Upper lobe of left lung (tissue), 6 donors: ENCODE data around the gene PPIE. TPM values are rescaled to one million over a fixed set of nuclear protein-coding genes. Genes with fewer than 3 reads are reported as not detected.

Experiments
- ATAC-seq, 2 donors: fragments of 200-7000 bp; cut with Tn5 transposase; one replicate each; pipeline ENCODE4 v1.9.1; 2022; ENCODE audit warnings: mild to moderate bottlenecking in 2 of 2, moderate library complexity in 2 of 2; ENCODE audit not compliant: low FRiP score in 2 of 2
- DNase-seq, 2 donors: peaks; one replicate each; pipeline ENCODE4 v3.0.0-alpha.2; 2019 to 2020
- H3K27ac ChIP-seq, 4 donors: fragments of 200-600 bp; sonication (generic); one replicate each; pipeline ENCODE4 v1.5.1; 2016 to 2019
- H3K27me3 ChIP-seq, 4 donors: fragments of 200-600 bp; sonication (generic); one replicate each; pipeline ENCODE4 v1.5.1; 2017 to 2019
- H3K36me3 ChIP-seq, 4 donors: fragments of 200-600 bp; sonication (generic); one replicate each; pipeline ENCODE4 v1.5.1; 2016 to 2019
- H3K4me1 ChIP-seq, 4 donors: fragments of 200-600 bp; sonication (generic); one replicate each; pipeline ENCODE4 v1.5.1; 2018 to 2019
- H3K4me3 ChIP-seq, 4 donors: fragments of 200-600 bp; sonication (generic); one replicate each; pipeline ENCODE4 v1.5.1; 2017 to 2019; ENCODE audit warnings: mild to moderate bottlenecking in 2 of 4, moderate library complexity in 1 of 4
- H3K9me3 ChIP-seq, 4 donors: fragments of 200-600 bp; sonication (generic); one replicate each; pipeline ENCODE4 v1.5.1; 2018 to 2019
- CTCF ChIP-seq, 6 experiments: fragments of 450-650 bp in 4 of 6; fragments of 200-600 bp in 2 of 6; sonication (generic) in 2 of 6; IDR thresholded peaks; one replicate each; pipeline ENCODE4 v1.5.1; 2016 to 2019; ENCODE audit warnings: antibody characterized with exemption in 6 of 6
- EP300 ChIP-seq, 4 donors: sonication (generic); formaldehyde crosslinking; IDR thresholded peaks; one replicate each; pipeline ENCODE4 v1.5.1; 2017; ENCODE audit warnings: antibody characterized with exemption in 4 of 4, control low read depth in 2 of 4
- POLR2A ChIP-seq, 4 donors: fragments of 450-650 bp; IDR thresholded peaks; one replicate each; pipeline ENCODE4 v1.5.1; 2016 to 2017; ENCODE audit warnings: antibody characterized with exemption in 4 of 4, mild to moderate bottlenecking in 2 of 4
- POLR2AphosphoS5 ChIP-seq, 2 donors: sonication (generic); formaldehyde crosslinking; IDR thresholded peaks; one replicate each; pipeline ENCODE4 v1.5.1; 2017; ENCODE audit warnings: antibody characterized with exemption in 2 of 2
- WGBS, 2 donors: methylation state at CpG; one replicate each; pipeline ENCODE4 v1.1.5; 2017 to 2018; 5-methylcytosine and 5-hydroxymethylcytosine counted together
- total RNA-seq, 6 donors: library from RNA; depleted of rRNA in 4 of 6; stranded (reverse); fragments of >200 nt in 4 of 6; gene quantifications; one replicate each; pipeline versions ENCODE4 v1.1.0 to v1.2.1, GENCODE V29; 2016 to 2021
- donor health status: DM: no; HTN: no; CAD: no; lungs with moderate emphysema.
- donor health status: DM: no; HTN: yes; CAD: no; lungs with severe emphysema.

The PPIE gene
- total RNA-seq, 6 donors from 2014 or later: 23.6 to 54.5 (median 36.1) TPM

- 20 to 51% methylated on average over 8 to 12 of the region's 12 CpGs for WGBS, 2 donors
- Histone ChIP-seq H3K27me3 (no peaks in the 10 kb centered on the region), H3K9me3 (no peaks in the 10 kb centered on the region), H3K27ac (peak overlapping the region in 2 of 4 donors; percentile 35 to 64), H3K4me3 (peak overlapping the region in 3 of 4 donors; percentile 10 to 20 (median 13)), H3K36me3 (no peaks in the 10 kb centered on the region), H3K4me1 (peaks cover 6 to 14% (median 9%) of the 10 kb centered on the region in 4 donors)
- ATAC-seq (peak; percentile 58), DNase-seq (peak in 1 of 2 donors; percentile 47)
- TF ChIP-seq CTCF (IDR thresholded peaks at IDR 0.05) (no peak), EP300 (IDR thresholded peaks at IDR 0.05) (no peak), POLR2A (IDR thresholded peaks at IDR 0.05) (no peak), POLR2AphosphoS5 (IDR thresholded peaks at IDR 0.05) (no peak)
Observed at GRCh38 chr1:39701049-39701439, 37.6 kb upstream of the PPIE start.

DNA sequence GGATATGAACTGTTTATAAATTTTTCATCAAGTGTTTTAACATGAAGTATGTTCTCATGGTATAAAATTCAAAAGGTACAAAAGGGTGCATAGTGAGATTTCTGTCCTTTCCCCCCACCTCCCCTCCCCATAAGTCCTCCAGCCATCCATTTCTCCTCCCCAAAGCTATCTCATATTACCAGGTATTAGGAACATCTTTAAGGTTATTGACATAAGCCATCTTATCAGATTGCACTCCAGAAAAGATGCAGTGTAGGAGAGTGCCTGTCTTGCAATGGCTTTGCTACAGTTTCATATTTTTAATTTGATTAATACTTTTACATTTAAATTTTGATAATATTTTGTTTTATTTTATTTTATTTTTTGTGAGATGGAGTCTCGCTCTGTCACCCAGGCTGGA lies 33.9 kb upstream of the PPIE start:
- ATAC-seq (no peak), DNase-seq (no peak)
- H3K27me3 ChIP-seq: no peaks in the 10 kb centered on the region
- H3K4me1 ChIP-seq: peaks cover 6 to 14% (median 9%) of the 10 kb centered on the region in 4 donors
- TF ChIP-seq CTCF (IDR thresholded peaks at IDR 0.05): no peak
- TF ChIP-seq EP300 (IDR thresholded peaks at IDR 0.05): no peak
- no peak for TF ChIP-seq POLR2A (IDR thresholded peaks at IDR 0.05)
- TF ChIP-seq POLR2AphosphoS5 (IDR thresholded peaks at IDR 0.05): no peak
- H3K36me3 ChIP-seq: no peaks in the 10 kb centered on the region
- H3K9me3 ChIP-seq: no peaks in the 10 kb centered on the region
- 87 to 89% methylated on average over 1 of the region's 1 CpG for WGBS, 2 donors
- H3K27ac ChIP-seq: no peak overlapping the region
- H3K4me3 ChIP-seq: no peak overlapping the region

DNA sequence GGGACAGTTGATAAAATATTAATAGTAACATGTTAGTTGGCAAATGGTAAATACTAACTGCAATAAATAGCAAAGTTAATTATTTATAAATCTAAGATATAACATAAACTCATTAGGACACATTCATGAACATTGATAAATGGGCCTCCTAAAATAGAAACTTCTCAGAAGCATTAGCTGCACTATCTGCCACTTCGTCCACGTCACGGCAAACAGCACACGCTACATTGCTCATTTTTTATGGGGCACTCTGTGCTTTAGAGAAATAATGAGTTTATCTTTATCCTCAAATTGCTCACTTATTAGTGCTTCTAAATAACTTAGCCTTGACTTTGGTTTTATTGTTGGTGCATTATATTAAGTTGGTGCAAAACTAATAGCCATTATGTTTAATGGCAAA lies 31.2 kb upstream of the PPIE start:
- Histone ChIP-seq H3K9me3 (no peaks in the 10 kb centered on the region), H3K27ac (no peak overlapping the region), H3K4me1 (no peaks in the 10 kb centered on the region), H3K36me3 (no peaks in the 10 kb centered on the region), H3K27me3 (no peaks in the 10 kb centered on the region), H3K4me3 (no peak overlapping the region)
- TF ChIP-seq POLR2AphosphoS5 (IDR thresholded peaks at IDR 0.05) (no peak), POLR2A (IDR thresholded peaks at IDR 0.05) (no peak), EP300 (IDR thresholded peaks at IDR 0.05) (no peak), CTCF (IDR thresholded peaks at IDR 0.05) (no peak)
- DNase-seq (no peak), ATAC-seq (no peak)
- 96 to 97% methylated on average over 4 of the region's 4 CpGs for WGBS, 2 donors

- no peak for TF ChIP-seq CTCF (IDR thresholded peaks at IDR 0.05)
- TF ChIP-seq POLR2AphosphoS5 (IDR thresholded peaks at IDR 0.05): no peak
- no peak for TF ChIP-seq POLR2A (IDR thresholded peaks at IDR 0.05)
- TF ChIP-seq EP300 (IDR thresholded peaks at IDR 0.05): no peak
- Histone ChIP-seq H3K27ac (no peak overlapping the region), H3K4me3 (no peak overlapping the region), H3K4me1 (no peaks in the 10 kb centered on the region), H3K36me3 (no peaks in the 10 kb centered on the region), H3K27me3 (no peaks in the 10 kb centered on the region), H3K9me3 (no peaks in the 10 kb centered on the region)
- ATAC-seq (no peak), DNase-seq (no peak)
- 74 to 88% methylated on average over 12 of the region's 12 CpGs for WGBS, 2 donors
Observed at GRCh38 chr1:39711104-39711965, 27.3 kb upstream of the PPIE start.

DNA sequence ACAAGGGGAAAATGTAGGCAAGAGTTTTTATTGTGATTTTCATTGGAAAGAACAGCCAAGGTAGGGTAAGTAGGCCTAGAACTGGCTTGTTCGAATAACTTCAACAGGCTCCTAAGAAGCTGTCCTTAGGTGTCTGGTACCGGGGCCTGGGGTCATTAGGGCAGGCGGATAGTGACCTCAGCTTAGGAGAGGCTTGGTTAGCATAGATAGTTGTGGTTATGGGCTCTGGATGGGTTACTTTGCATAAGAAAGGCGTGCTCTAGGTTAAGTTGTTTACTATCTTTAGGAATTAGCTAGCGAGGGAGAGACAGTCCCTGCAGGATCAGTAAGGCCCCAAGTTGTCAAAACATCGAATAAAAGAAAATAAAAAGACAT lies 26.7 kb upstream of the PPIE start:
- no peak for ATAC-seq
- 81 to 86% methylated on average over 6 of the region's 6 CpGs for WGBS, 2 donors

More for the DNA sequence above, 26.7 kb upstream of the PPIE start:
- Histone ChIP-seq H3K27ac (no peak overlapping the region), H3K36me3 (no peaks in the 10 kb centered on the region), H3K4me1 (no peaks in the 10 kb centered on the region), H3K9me3 (no peaks in the 10 kb centered on the region), H3K27me3 (no peaks in the 10 kb centered on the region), H3K4me3 (no peak overlapping the region)
- DNase-seq: no peak
- TF ChIP-seq POLR2AphosphoS5 (IDR thresholded peaks at IDR 0.05) (no peak), EP300 (IDR thresholded peaks at IDR 0.05) (no peak)
